ENCODE results near the gene CDC42BPA. TPM values are rescaled to one million over a fixed set of nuclear protein-coding genes. Genes with fewer than 3 reads are reported as not detected.
A peak's percentile ranks its signal among the peaks of the same experiment; 100 is the strongest.

CDC42BPA gene
- total and polyA plus RNA-seq, 2 of the 13 experiments (the other 11 are each of a cell fraction or from before 2014, with no cell fraction given) = 6.5 to 16.0 TPM

- TF ChIP-seq FOXP4 (CRISPR knock-in tag; IDR thresholded peaks at IDR 0.05) (peak; percentile 78), ZNF367 (CRISPR knock-in tag; IDR thresholded peaks at IDR 0.05; ENCODE audit: borderline replicate concordance) (no peak), CREB1 (IDR thresholded peaks at IDR 0.05) (no peak), CREB1 (CRISPR knock-in tag; IDR thresholded peaks at IDR 0.05) (0 out of 2 replicates have a peak, but pooled peaks have one; percentile 22), LCORL (IDR thresholded peaks at IDR 0.05) (no peak), LCORL (CRISPR knock-in tag; IDR thresholded peaks at IDR 0.05) (peak; percentile 44; the same call in 1 of the 2 replicates), KLF9 (CRISPR knock-in tag; IDR thresholded peaks at IDR 0.05; ENCODE audit: low read depth) (no peak), MYPOP (CRISPR knock-in tag; IDR thresholded peaks at IDR 0.05) (peak; percentile 27; the same call in 1 of the 2 replicates), BCL6 (CRISPR knock-in tag; IDR thresholded peaks at IDR 0.05) (peak; percentile 79; the same call in 1 of the 2 replicates), HINFP (CRISPR knock-in tag; IDR thresholded peaks at IDR 0.05; ENCODE audit: low read depth) (no peak), GATAD1 (CRISPR knock-in tag; IDR thresholded peaks at IDR 0.05) (0 out of 2 replicates have a peak, but pooled peaks have one; percentile 17), ZNF280D (CRISPR knock-in tag; IDR thresholded peaks at IDR 0.05) (0 out of 2 replicates have a peak, but pooled peaks have one; percentile 45), SKI (IDR thresholded peaks at IDR 0.05; ENCODE audit: partially characterized antibody) (peak; percentile 69), PHF5A (CRISPR knock-in tag; IDR thresholded peaks at IDR 0.05; ENCODE audit: low read depth, unreplicated experiment) (no peak), CEBPB (IDR thresholded peaks at IDR 0.05; ENCODE audit: borderline replicate concordance, low read depth, low read length) (peak; percentile 55), RXRB (CRISPR knock-in tag; IDR thresholded peaks at IDR 0.05; ENCODE audit: borderline replicate concordance) (peak; percentile 81), KLF16 (CRISPR knock-in tag; IDR thresholded peaks at IDR 0.05) (0 out of 4 replicates have a peak, but pooled peaks of 1 of the 2 experiments have one; percentile 43), FOXA3 (CRISPR knock-in tag; IDR thresholded peaks at IDR 0.05) (peak; percentile 82; the same call in 1 of the 2 replicates), HHEX (CRISPR knock-in tag; IDR thresholded peaks at IDR 0.05) (peak; percentile 55; the same call in 1 of the 2 replicates), MIXL1 (CRISPR knock-in tag; IDR thresholded peaks at IDR 0.05) (peak; percentile 52; the same call in 1 of the 2 replicates), FOXP1 (IDR thresholded peaks at IDR 0.05) (no peak), FOXP1 (CRISPR knock-in tag; IDR thresholded peaks at IDR 0.05) (peak; percentile 84), NR2F6 (IDR thresholded peaks at IDR 0.05) (0 out of 2 replicates have a peak, but pooled peaks have one; percentile 44), NR2F6 (CRISPR knock-in tag; IDR thresholded peaks at IDR 0.05) (no peak; the same call in 1 of the 2 replicates), HDAC2 (CRISPR knock-in tag; IDR thresholded peaks at IDR 0.05) (peak; percentile 34; the same call in 1 of the 2 replicates), ONECUT2 (CRISPR knock-in tag; IDR thresholded peaks at IDR 0.05) (0 out of 2 replicates have a peak, but pooled peaks have one; percentile 44)
Measured at GRCh38 chr1:227328405-227329019, 10.2 kb upstream of the CDC42BPA start (continued).
